ENCODE measurements around the gene LIX1.

DNA sequence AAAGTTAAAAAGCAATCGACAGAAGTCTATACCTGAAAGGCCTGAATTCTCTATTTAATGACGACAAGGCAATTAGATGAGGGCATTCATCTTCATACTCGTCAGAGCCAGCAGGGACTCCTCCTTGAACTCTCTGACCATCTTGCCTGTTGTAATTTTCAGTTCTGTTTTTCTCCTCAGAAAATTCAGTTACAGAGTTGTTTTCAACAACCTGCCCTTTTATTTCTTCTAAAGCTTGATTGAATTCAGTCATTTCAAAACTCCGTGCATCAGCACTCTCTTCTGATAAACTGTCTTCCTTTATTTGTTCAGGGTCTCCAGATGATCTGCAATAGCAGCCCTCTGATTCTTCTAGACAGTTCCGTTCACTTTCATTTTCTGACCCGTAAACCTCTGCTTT lies 25.0 kb upstream of the LIX1 start:
- TF ChIP-seq CTCF (IDR thresholded peaks at IDR 0.05) = no peak
- no peak for TF ChIP-seq POLR2A (IDR thresholded peaks at IDR 0.05)
